Right cardiac atrium (tissue), 5 donors: ENCODE data around the gene TSEN54. TPM values are rescaled to one million over a fixed set of nuclear protein-coding genes. Genes with fewer than 3 reads are reported as not detected.

Experiments used
- ATAC-seq, 2 donors: fragments of 200-7000 bp; cut with Tn5 transposase; one replicate each; pipeline versions ENCODE4 v1.8.0 to v1.9.1; 2020; ENCODE audit warnings: moderate library complexity in 2 of 2, mild to moderate bottlenecking in 1 of 2
- DNase-seq, 3 donors: peaks; one replicate each; pipeline ENCODE4 v3.0.0-alpha.2; 2020
- H3K27ac ChIP-seq: one replicate; pipeline ENCODE4 v1.5.1; 2013; ENCODE audit warnings: mild to moderate bottlenecking, low read length, control low read depth, moderate library complexity
- H3K27me3 ChIP-seq: one replicate; pipeline ENCODE4 v1.6.1; 2013; ENCODE audit not compliant: control insufficient read depth, insufficient read depth
- H3K4me1 ChIP-seq: one replicate; pipeline ENCODE4 v1.6.1; 2013; ENCODE audit warnings: low read length; ENCODE audit not compliant: control insufficient read depth, insufficient read depth
- H3K4me3 ChIP-seq: one replicate; pipeline ENCODE4 v1.5.1; 2013; ENCODE audit warnings: low read length, control low read depth
- H3K9me3 ChIP-seq: one replicate; pipeline ENCODE4 v1.6.1; 2013; ENCODE audit warnings: low read length; ENCODE audit not compliant: control insufficient read depth
- WGBS: extraction: QIAGEN DNeasy Blood & Tissue Kit; methylation state at CpG from one replicate; pipeline ENCODE4 v1.1.7; 2013; 5-methylcytosine and 5-hydroxymethylcytosine counted together
- intact Hi-C, 4 donors: fragments of 100-400 bp; cut with DNase I; formaldehyde crosslinking; loops; one replicate each; pipeline versions ENCODE4 v1.11.0 to v1.14.0; 2022 to 2023
- polyA plus RNA-seq: library from polyadenylated mRNA; stranded (reverse); fragments of 200-250 nt; gene quantifications from one replicate; pipeline ENCODE4 v1.2.3, GENCODE V29; 2013
- total RNA-seq, 4 donors: library from RNA; stranded (reverse); fragmentation: NEBNext Ultra II Directional; extraction: Animal tissue kit (Norgen Biotek cat#: 25700); gene quantifications; one replicate each; pipeline ENCODE4 v1.2.1, GENCODE V29; 2021
- donor health status: healthy with polysubstance abuse.
- donor health status: DM: no; HTN: yes; CAD: no.
- donor health status: DM: no; HTN: no; CAD: no.
- donor health status: DM: no; HTN: yes; CAD: no; lungs with severe emphysema.
- donor health status: DM: yes; HTN: yes; CAD: no.

Gene TSEN54
- total and polyA plus RNA-seq, 5 donors: 5.9 to 9.6 (median 7.1) TPM

- ATAC-seq (no peak), DNase-seq (no peak)
- peaks cover 5% of the 10 kb centered on the region for H3K4me1 ChIP-seq
- no peak overlapping the region for H3K4me3 ChIP-seq
- no peak overlapping the region for H3K27ac ChIP-seq
- 89% methylated on average over 8 of the region's 8 CpGs for WGBS
- no peaks in the 10 kb centered on the region for H3K9me3 ChIP-seq
- H3K27me3 ChIP-seq: no peaks in the 10 kb centered on the region
- intact Hi-C loops: loop anchor here in 1 of 4 donors (10.0 kb wide), 1 partner anchor 64 kb away; the partner anchor contains the start of gene MYO15B
Measured at GRCh38 chr17:75521290-75521689, 5.0 kb downstream of the TSEN54 start.

- no peaks in the 10 kb centered on the region for H3K9me3 ChIP-seq
- DNase-seq: no peak
- no peak overlapping the region for H3K27ac ChIP-seq
- peaks cover 3% of the 10 kb centered on the region for H3K4me1 ChIP-seq
- no peaks in the 10 kb centered on the region for H3K27me3 ChIP-seq
- intact Hi-C loops: loop anchor here in 1 of 4 donors (10.0 kb wide), 1 partner anchor 63 kb away; the partner anchor contains the start of gene MYO15B
- H3K4me3 ChIP-seq: no peak overlapping the region
- WGBS: 91% methylated on average over 33 of the region's 33 CpGs
- no peak for ATAC-seq
Measured at GRCh38 chr17:75521951-75522727, 5.8 kb downstream of the TSEN54 start.

GRCh38 chr17:75523647-75524046, 7.3 kb downstream of the TSEN54 start:
- Histone ChIP-seq H3K27me3 (no peaks in the 10 kb centered on the region), H3K4me1 (no peaks in the 10 kb centered on the region), H3K27ac (no peak overlapping the region), H3K9me3 (no peaks in the 10 kb centered on the region), H3K4me3 (no peak overlapping the region)
- DNase-seq (no peak), ATAC-seq (no peak)
- WGBS: 95% methylated on average over 7 of the region's 7 CpGs
- intact Hi-C loops: loop anchor here in 1 of 4 donors (10.0 kb wide), 1 partner anchor 61 kb away; the partner anchor contains the start of gene MYO15B

- 25% methylated on average over 24 of the region's 24 CpGs for WGBS
- intact Hi-C loops: loop anchor here in 1 of 4 donors (10.0 kb wide), 1 partner anchor 60 kb away; the partner anchor contains the start of gene MYO15B
Measured at GRCh38 chr17:75524269-75524969, 8.1 kb downstream of the TSEN54 start.

GRCh38 chr17:75524970-75525805, 8.9 kb downstream of the TSEN54 start, which contains the start of gene LLGL2:
LLGL2 (plus strand) TSS chr17:75525697; CDS start chr17:75543427, 17,730 bp downstream.
- intact Hi-C loops: loop anchor here in 1 of 4 donors (10.0 kb wide), 1 partner anchor 60 kb away; the partner anchor contains the start of gene MYO15B
- Histone ChIP-seq H3K4me3 (peak within 1 kb of the TSS; percentile 68), H3K4me1 (no peaks in the 10 kb centered on the region), H3K27me3 (no peaks in the 10 kb centered on the region), H3K27ac (peak within 1 kb of the TSS; percentile 22), H3K9me3 (no peaks in the 10 kb centered on the region)
- under 1% methylated on average over 106 of the region's 108 CpGs for WGBS
- DNase-seq (peak; percentile 69 to 92 (median 91)), ATAC-seq (peak; percentile 87 to 91)

More at GRCh38 chr17:75524269-75524969, 8.1 kb downstream of the TSEN54 start:
- H3K27ac ChIP-seq: no peak overlapping the region
- H3K4me3 ChIP-seq: peak overlapping the region; percentile 68
- DNase-seq: no peak
- H3K27me3 ChIP-seq: no peaks in the 10 kb centered on the region
- peak in 1 of 2 donors; percentile 2 for ATAC-seq
- no peaks in the 10 kb centered on the region for H3K9me3 ChIP-seq
- H3K4me1 ChIP-seq: no peaks in the 10 kb centered on the region

GRCh38 chr17:75525806-75526554, 9.7 kb downstream of the TSEN54 start:
- Histone ChIP-seq H3K4me3 (peak overlapping the region; percentile 68), H3K4me1 (no peaks in the 10 kb centered on the region), H3K27ac (no peak overlapping the region), H3K27me3 (no peaks in the 10 kb centered on the region), H3K9me3 (no peaks in the 10 kb centered on the region)
- DNase-seq (peak in 2 of 3 donors; percentile 31 to 67), ATAC-seq (peak in 1 of 2 donors; percentile 8)
- 3% methylated on average over 60 of the region's 60 CpGs for WGBS
- intact Hi-C loops: loop anchor here in 1 of 4 donors (10.0 kb wide), 1 partner anchor 59 kb away; the partner anchor contains the start of gene MYO15B

- Histone ChIP-seq H3K9me3 (no peaks in the 10 kb centered on the region), H3K4me1 (no peaks in the 10 kb centered on the region), H3K27me3 (no peaks in the 10 kb centered on the region), H3K4me3 (peak overlapping the region; percentile 68), H3K27ac (no peak overlapping the region)
- no peak for DNase-seq
- ATAC-seq: no peak
- WGBS: 64% methylated on average over 13 of the region's 13 CpGs
- intact Hi-C loops: loop anchor here in 1 of 4 donors (10.0 kb wide), 1 partner anchor 58 kb away; the partner anchor contains the start of gene MYO15B
Measured at GRCh38 chr17:75526555-75527270, 10.4 kb downstream of the TSEN54 start.

GRCh38 chr17:75530837-75531720, 14.8 kb downstream of the TSEN54 start:
- no peak for DNase-seq
- Histone ChIP-seq H3K27me3 (no peaks in the 10 kb centered on the region), H3K9me3 (no peaks in the 10 kb centered on the region), H3K27ac (no peak overlapping the region), H3K4me3 (no peak overlapping the region), H3K4me1 (no peaks in the 10 kb centered on the region)
- WGBS: 77% methylated on average over 19 of the region's 19 CpGs
- ATAC-seq: no peak
- intact Hi-C loops: no loop called here

- Histone ChIP-seq H3K4me3 (no peak overlapping the region), H3K27me3 (no peaks in the 10 kb centered on the region), H3K27ac (no peak overlapping the region), H3K9me3 (no peaks in the 10 kb centered on the region), H3K4me1 (no peaks in the 10 kb centered on the region)
- ATAC-seq (no peak), DNase-seq (no peak)
- intact Hi-C loops: no loop called here
- 83% methylated on average over 7 of the region's 7 CpGs for WGBS
Measured at GRCh38 chr17:75531721-75532072, 15.4 kb downstream of the TSEN54 start.
